Keratinocyte (primary cell): Measurements from ENCODE around the gene MRPS27. TPM values are rescaled to one million over a fixed set of nuclear protein-coding genes. Genes with fewer than 3 reads are reported as not detected.

Source experiments
- DNase-seq: peaks from one replicate; pipeline ENCODE4 v3.0.0-alpha.2; 2011; ENCODE audit warnings: low read depth, missing footprints, low spot score
- FAIRE-seq: peaks from 2 replicates; lab custom pipeline; 2011; peaks lifted over from hg19 to GRCh38; lab: Jason Lieb, UNC
- H2AFZ ChIP-seq: 2 replicates; pipeline ENCODE4 v1.6.0; 2012; ENCODE audit warnings: low read length, control low read depth, inconsistent platforms; ENCODE audit not compliant: control insufficient read depth
- H3K27ac ChIP-seq: 2 replicates; pipeline ENCODE4 v1.5.1; 2011; ENCODE audit warnings: low read length; ENCODE audit not compliant: control insufficient read depth, insufficient read depth
- H3K27me3 ChIP-seq: 3 replicates; pipeline ENCODE4 v1.6.0; 2011; ENCODE audit warnings: low read length; ENCODE audit not compliant: control insufficient read depth, insufficient read depth; ENCODE audit errors: extremely low read depth
- H3K36me3 ChIP-seq, 2 experiments: 2 replicates in 1 of 2; 3 replicates in 1 of 2; pipeline ENCODE4 v1.5.1; 2011; ENCODE audit warnings: low read length in 2 of 2, mild to moderate bottlenecking in 1 of 2; ENCODE audit not compliant: control insufficient read depth in 2 of 2, insufficient read depth in 2 of 2; ENCODE audit errors: extremely low read depth in 1 of 2
- H3K4me1 ChIP-seq: 3 replicates; pipeline ENCODE4 v1.5.1; 2011; ENCODE audit warnings: low read length; ENCODE audit not compliant: control insufficient read depth, insufficient read depth; ENCODE audit errors: extremely low read depth
- H3K4me2 ChIP-seq: 3 replicates; pipeline ENCODE4 v1.6.0; 2011; ENCODE audit warnings: low read depth, low read length; ENCODE audit not compliant: control insufficient read depth, insufficient read depth; ENCODE audit errors: extremely low read depth
- H3K4me3 ChIP-seq, 3 experiments: fragments of 200-600 bp in 1 of 3; sonication (generic) in 1 of 3; 2 replicates in 2 of 3; 3 replicates in 1 of 3; pipeline ENCODE4 v1.5.1; 2011 to 2016; ENCODE audit warnings: low read length in 3 of 3, mild to moderate bottlenecking in 3 of 3, control low read depth in 2 of 3, inconsistent platforms in 1 of 3, low read depth in 1 of 3, mixed read lengths in 1 of 3, mixed run types in 1 of 3, moderate library complexity in 1 of 3; ENCODE audit not compliant: control insufficient read depth in 2 of 3, insufficient read depth in 2 of 3; ENCODE audit errors: extremely low read depth in 1 of 3
- H3K79me2 ChIP-seq: 2 replicates; pipeline ENCODE4 v1.6.0; 2012; ENCODE audit warnings: low read length; ENCODE audit not compliant: control insufficient read depth, insufficient read depth
- H3K9ac ChIP-seq: 3 replicates; pipeline ENCODE4 v1.6.0; 2011; ENCODE audit warnings: low read length; ENCODE audit not compliant: control insufficient read depth, insufficient read depth; ENCODE audit errors: extremely low read depth
- H3K9me1 ChIP-seq: 3 replicates; pipeline ENCODE4 v1.6.0; 2011; ENCODE audit warnings: low read length; ENCODE audit not compliant: control insufficient read depth, insufficient read depth; ENCODE audit errors: extremely low read depth
- H3K9me3 ChIP-seq: 2 replicates; pipeline ENCODE4 v1.5.1; 2012; ENCODE audit warnings: low read depth, low read length; ENCODE audit not compliant: control insufficient read depth
- H4K20me1 ChIP-seq: 3 replicates; pipeline ENCODE4 v1.6.0; 2011; ENCODE audit warnings: low read length; ENCODE audit not compliant: control insufficient read depth, insufficient read depth; ENCODE audit errors: extremely low read depth
- EZH2 ChIP-seq: IDR thresholded peaks from one replicate; pipeline ENCODE4 v1.6.1; 2012; ENCODE audit warnings: inconsistent platforms, mild to moderate bottlenecking, low read length, moderate library complexity
- dilution Hi-C: fragments of 300-500 bp; cut with MboI; formaldehyde crosslinking; loops from one replicate; pipeline ENCODE4 v1.7.0; 2020; ENCODE audit warnings: low sequenced_read_pairs; ENCODE audit not compliant: extremely low pct_ligation_motif_present
- polyA minus RNA-seq, 3 experiments: library from RNA; depleted of rRNA, polyadenylated mRNA; stranded (reverse); fragments of >200 nt; gene quantifications; 1 replicate in 1 of 3; 2 replicates in 1 of 3; 3 replicates in 1 of 3; pipeline ENCODE4 v1.2.3, GENCODE V29; 2011
- polyA plus RNA-seq, 5 experiments: library from polyadenylated mRNA; depleted of rRNA in 3 of 5; stranded (reverse) in 3 of 5; stranded (forward) in 1 of 5; unstranded in 1 of 5; fragments of >200 nt; gene quantifications; 1 replicate in 1 of 5; 2 replicates in 3 of 5; 3 replicates in 1 of 5; pipeline versions ENCODE4 v1.2.1 to v1.2.3, GENCODE V29; 2011 to 2012; ENCODE audit warnings: missing spikeins in 2 of 5, low read depth in 1 of 5, low replicate concordance in 1 of 5
- TF ChIP-seq, protein P1 (sequence below), 3 experiments: IDR thresholded peaks in 1 of 3; conservative IDR thresholded peaks in 1 of 3; optimal IDR thresholded peaks in 1 of 3; 2 replicates in 2 of 3; 3 replicates in 1 of 3; pipeline versions ENCODE3 to v1.5.1; 2011; ENCODE audit warnings: low read length in 3 of 3, mild to moderate bottlenecking in 3 of 3, moderate library complexity in 2 of 3, control low read depth in 1 of 3, inconsistent platforms in 1 of 3; ENCODE audit not compliant: insufficient read depth in 2 of 3; ENCODE audit errors: extremely low read depth in 1 of 3

Gene MRPS27
- polyA plus RNA-seq (58.9 to 98.7 TPM (median 79.2 TPM) in 3 replicates), polyA minus RNA-seq (68.0 to 132 TPM (median 89.5 TPM) in 3 replicates)
- 17.9 TPM for polyA plus RNA-seq (2011; ENCODE audit: low read depth)
- 47.8 and 68.7 TPM in 2 replicates for polyA plus RNA-seq (2011; cell fraction: cytosol; rRNA removed)
- polyA plus RNA-seq (2011; cell fraction: nucleus; rRNA removed): 55.8 and 58.3 TPM in 2 replicates
- 26.4 and 46.7 TPM in 2 replicates for polyA plus RNA-seq (2012; ENCODE audit: low replicate concordance)
- polyA minus RNA-seq (2011; cell fraction: cytosol; rRNA and poly(A)+ RNA removed): 65.4 TPM
- 36.3 and 66.4 TPM in 2 replicates for polyA minus RNA-seq (2011; cell fraction: nucleus; rRNA and poly(A)+ RNA removed)

DNA sequence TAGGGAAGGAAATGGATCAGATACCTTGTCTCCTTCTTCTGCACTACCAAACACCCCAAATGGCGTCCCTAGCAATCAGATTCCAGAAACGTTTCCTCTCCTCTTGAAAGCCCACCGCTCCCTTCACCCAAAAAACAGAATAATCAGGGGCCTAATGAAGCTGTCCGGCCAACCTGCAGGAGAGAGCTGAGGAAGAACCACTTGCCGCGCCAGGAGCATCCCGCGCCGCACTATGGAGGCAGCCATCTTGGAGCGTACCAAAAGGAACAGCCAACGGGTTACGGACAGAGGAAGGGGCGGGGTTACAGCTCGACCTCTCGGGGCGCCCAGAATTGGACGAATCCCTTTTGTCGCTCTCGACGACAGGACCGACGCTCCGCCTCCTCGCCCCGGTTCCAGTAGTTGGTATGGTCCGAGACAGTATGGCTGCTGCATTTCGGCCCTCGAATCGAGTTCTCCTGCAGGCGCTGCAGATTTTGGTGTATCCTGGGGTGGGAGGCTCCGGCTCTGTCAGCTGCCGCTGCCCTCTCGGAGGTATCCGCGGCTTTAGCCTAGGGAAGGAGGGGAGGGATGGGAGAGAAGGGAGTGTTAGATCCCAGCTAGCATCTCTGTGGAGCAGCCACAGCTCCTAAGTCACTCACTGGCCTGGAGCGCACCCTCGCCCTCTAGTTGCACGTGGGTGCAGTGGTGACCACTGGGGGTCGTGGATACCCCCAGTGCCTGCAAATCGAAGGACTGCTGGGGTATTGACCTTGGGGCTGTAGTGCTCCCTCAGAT, at the start of gene MRPS27, which contains the start of gene PTCD2:
MRPS27 (minus strand) TSS at position 265 of the 777 bp plus-strand sequence; CDS start at position 246, 19 bp downstream.
PTCD2 (plus strand) TSS at position 398 of the 777 bp plus-strand sequence; CDS start at position 408, 10 bp downstream.
- Histone ChIP-seq H3K27ac (peak within 1 kb of the TSS; percentile 90), H3K4me1 (peaks cover 27% of the 10 kb centered on the region), H3K9ac (peak within 1 kb of the TSS; percentile 92), H3K4me2 (peak within 1 kb of the TSS; percentile 91), H3K4me3 (peak within 1 kb of the TSS; percentile 57 to 100 (median 100)), H3K27me3 (no peaks in the 10 kb centered on the region), H3K79me2 (peaks cover 44% of the 10 kb centered on the region), H3K36me3 (peaks cover 0 to 4% of the 10 kb centered on the region in 2 experiments), H3K9me1 (no peaks in the 10 kb centered on the region), H4K20me1 (no peaks in the 10 kb centered on the region), H3K9me3 (no peaks in the 10 kb centered on the region), H2AFZ (peak within 1 kb of the TSS; percentile 96)
- peak; percentile 81 for FAIRE-seq
- TF ChIP-seq EZH2: no peak
- TF ChIP-seq, protein P1, sequence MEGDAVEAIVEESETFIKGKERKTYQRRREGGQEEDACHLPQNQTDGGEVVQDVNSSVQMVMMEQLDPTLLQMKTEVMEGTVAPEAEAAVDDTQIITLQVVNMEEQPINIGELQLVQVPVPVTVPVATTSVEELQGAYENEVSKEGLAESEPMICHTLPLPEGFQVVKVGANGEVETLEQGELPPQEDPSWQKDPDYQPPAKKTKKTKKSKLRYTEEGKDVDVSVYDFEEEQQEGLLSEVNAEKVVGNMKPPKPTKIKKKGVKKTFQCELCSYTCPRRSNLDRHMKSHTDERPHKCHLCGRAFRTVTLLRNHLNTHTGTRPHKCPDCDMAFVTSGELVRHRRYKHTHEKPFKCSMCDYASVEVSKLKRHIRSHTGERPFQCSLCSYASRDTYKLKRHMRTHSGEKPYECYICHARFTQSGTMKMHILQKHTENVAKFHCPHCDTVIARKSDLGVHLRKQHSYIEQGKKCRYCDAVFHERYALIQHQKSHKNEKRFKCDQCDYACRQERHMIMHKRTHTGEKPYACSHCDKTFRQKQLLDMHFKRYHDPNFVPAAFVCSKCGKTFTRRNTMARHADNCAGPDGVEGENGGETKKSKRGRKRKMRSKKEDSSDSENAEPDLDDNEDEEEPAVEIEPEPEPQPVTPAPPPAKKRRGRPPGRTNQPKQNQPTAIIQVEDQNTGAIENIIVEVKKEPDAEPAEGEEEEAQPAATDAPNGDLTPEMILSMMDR (optimal IDR thresholded peaks at IDR 0.05 in 1 of 3, IDR thresholded peaks at IDR 0.05 in 1 of 3, conservative IDR thresholded peaks at IDR 0.05 in 1 of 3; ENCODE audit: extremely low read depth in 1 of 3, insufficient read depth in 2 of 3, low read length in 3 of 3): peak in 1 of 3 experiments; percentile 46
- dilution Hi-C loops: no loop called here
- peak; percentile 70 for DNase-seq

DNA sequence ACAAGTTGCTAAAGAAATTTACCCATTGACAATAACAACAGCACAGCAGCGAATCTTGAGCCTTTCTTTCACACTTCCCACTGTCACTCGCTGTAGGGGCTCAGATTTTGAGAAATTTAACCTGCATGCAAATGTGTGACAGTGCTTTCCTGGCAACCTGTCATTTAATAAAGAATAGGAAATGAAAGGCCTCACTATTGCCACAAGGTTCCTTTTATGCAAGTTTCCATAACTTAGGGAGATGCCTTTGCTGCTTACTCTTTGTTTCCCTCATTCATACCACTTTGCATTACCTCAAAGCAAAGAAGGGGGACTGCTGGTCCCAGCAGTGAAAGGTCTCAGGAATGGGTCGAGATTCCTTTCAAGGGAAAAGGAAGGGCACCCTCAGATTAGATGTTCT, 49.7 kb upstream of the MRPS27 start:
- no peak for TF ChIP-seq EZH2
- TF ChIP-seq, protein P1 (optimal IDR thresholded peaks at IDR 0.05 in 1 of 3, IDR thresholded peaks at IDR 0.05 in 1 of 3, conservative IDR thresholded peaks at IDR 0.05 in 1 of 3; ENCODE audit: extremely low read depth in 1 of 3, insufficient read depth in 2 of 3, low read length in 3 of 3): no peak
- Histone ChIP-seq H3K4me2 (no peak overlapping the region), H3K27me3 (no peaks in the 10 kb centered on the region), H2AFZ (no peak overlapping the region), H3K4me3 (no peak overlapping the region), H4K20me1 (no peaks in the 10 kb centered on the region), H3K9me3 (no peaks in the 10 kb centered on the region), H3K9ac (no peak overlapping the region), H3K79me2 (no peaks in the 10 kb centered on the region), H3K36me3 (no peaks in the 10 kb centered on the region), H3K9me1 (no peaks in the 10 kb centered on the region), H3K4me1 (peaks cover 27% of the 10 kb centered on the region), H3K27ac (no peak overlapping the region)
- FAIRE-seq (no peak), DNase-seq (no peak)
- dilution Hi-C loops: no loop called here
